HG03135 (cell line): ENCODE data around the gene BAG5.
A peak's percentile ranks its signal among the peaks of the same experiment; 100 is the strongest.
"Not testable (repeated sequence)": the region's sequence is repeated elsewhere in the genome, so short reads cannot be mapped to it uniquely, and the experiment has no call there.

ENCODE experiments used
- ATAC-seq: cut with Tn5 transposase; IDR thresholded peaks from one replicate; pipeline ENCODE4 v1.9.1; 2021; ENCODE audit warnings: mild to moderate bottlenecking, moderate library complexity; ENCODE audit not compliant: unreplicated experiment

BAG5 gene

DNA sequence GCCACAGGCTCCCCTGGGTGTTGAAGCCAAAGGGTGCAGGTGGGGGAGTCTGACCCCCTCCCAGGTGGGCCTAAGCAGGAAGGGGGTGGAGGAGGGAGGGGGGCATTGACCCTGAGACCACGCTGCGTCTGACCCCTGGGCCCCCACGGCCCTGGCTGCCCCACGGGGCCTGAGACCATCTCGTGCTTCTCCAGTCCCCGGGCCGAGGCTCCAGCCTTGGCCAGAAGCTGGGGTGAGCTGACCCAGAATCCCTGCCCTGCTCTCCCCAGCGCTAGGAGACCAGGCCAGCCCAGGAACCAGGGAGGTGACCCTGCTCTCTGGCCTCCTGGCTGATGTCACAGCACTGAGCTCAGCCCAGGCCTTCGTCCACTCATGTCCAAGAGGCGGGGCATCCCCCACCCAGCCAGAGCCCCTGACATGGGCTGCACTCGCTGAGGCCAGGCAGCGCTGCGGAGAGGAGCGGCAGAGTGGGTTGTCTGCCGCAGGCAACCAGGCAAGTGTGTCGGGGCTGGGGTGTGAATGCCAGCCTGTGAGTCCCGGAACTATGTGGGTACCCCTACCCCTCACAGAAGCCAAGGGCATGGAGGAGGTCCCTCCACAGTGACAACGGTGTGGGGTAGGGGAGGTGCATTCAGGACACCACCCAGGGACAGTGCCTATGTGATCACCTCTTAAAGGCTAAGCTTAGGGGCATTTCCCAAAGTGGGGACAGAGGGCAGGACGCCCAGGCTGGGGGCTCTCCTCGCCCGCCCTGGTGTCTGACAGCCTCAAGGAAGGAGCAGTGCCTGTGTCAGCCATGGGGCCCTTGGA is 27.2 kb downstream of the BAG5 start:
- ATAC-seq: no peak

DNA sequence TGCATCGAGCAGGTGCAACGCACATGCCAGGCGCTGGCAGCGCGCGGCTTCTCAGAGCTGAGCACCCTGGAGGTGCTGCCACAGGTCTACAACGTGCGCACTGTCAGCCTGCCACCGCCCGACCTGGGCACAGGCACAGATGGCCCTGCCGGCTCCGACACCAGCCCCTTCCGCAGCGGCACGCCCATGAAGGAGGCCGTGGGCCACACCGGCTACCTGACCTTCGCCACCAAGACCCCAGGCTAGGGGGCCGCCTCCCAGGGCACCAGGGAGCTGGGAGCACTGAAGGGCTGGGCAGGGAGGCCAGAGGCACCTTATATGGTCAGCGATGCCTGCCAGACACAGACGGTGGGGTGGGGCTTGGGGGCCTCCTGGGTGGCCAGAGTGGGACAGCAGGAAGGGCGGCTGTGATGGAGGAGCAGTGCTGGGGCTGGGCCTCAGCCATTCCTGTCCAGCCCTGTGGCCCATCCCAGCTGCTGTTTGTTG is 27.8 kb downstream of the BAG5 start:
- no peak for ATAC-seq

DNA sequence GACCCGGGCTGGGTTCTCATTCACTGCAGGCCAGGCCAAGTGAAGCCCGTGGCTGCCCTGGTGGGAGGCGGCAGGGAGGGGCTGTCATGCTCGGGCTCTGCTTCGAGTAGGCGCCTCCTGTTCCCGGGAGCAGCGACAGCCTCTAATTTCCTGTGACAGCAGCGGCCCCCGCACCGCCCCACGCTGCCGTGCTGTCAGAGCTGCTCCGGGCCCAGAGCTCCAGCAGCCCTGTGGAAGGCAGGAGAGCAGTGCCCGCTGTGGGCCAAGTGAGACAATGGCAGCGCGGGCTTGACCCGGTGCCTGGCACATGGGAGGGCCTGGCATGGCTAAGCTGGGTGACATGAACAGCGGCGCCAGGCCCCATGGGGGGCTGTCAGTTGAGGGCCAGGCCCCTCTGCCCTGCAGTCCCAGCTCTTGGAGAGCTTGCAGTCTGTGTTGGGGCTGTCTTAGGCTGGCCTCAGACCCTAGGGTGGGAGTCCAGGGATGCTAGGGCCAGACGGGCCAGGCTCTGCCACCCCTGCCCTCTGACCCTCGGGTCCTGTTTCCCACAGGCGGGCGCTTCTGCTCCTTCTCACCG is 28.4 kb downstream of the BAG5 start:
- no peak for ATAC-seq

DNA sequence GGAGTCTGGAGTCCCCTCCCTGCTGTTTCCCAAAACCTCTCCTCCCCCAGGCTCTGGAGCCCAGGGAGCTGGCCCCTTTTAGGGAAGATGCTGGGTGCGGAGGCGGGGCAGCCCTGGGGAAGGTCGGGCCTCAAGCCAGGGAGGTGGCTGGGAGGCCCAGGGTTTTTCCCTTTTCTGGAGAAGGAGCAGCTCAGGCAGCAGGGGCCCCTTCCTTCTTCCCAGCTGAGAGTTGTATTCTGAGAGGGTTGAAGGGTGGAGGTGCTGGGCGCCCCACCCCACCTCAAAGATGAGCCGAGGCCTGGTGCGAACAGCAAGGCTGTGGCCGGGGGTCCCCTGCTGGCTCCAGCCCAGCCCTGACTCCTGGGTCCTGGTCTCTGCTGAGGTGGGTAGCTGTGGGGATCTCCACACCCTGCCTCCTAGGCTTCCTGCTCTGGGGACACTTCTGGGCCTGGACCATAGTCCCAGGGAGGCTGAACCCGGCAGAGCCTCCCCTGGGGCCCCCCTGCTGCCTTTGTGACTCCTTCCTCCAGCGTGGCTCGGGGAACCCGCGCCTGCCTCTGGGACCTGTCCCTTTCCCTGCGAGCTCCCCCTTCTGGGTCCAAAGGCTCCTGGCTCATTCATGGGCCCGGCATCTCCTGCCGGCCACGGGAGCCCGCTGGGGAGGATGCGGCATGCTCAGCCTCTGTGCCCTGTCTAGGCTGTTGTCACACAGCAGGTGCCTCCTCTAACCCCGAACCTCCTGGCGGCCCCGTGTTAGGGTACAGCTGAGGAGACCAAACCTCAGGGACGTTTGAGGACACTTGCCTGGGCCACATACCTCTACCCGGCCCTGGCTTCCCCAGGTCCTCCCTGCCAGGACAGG is 29.1 kb downstream of the BAG5 start:
- no peak for ATAC-seq

DNA sequence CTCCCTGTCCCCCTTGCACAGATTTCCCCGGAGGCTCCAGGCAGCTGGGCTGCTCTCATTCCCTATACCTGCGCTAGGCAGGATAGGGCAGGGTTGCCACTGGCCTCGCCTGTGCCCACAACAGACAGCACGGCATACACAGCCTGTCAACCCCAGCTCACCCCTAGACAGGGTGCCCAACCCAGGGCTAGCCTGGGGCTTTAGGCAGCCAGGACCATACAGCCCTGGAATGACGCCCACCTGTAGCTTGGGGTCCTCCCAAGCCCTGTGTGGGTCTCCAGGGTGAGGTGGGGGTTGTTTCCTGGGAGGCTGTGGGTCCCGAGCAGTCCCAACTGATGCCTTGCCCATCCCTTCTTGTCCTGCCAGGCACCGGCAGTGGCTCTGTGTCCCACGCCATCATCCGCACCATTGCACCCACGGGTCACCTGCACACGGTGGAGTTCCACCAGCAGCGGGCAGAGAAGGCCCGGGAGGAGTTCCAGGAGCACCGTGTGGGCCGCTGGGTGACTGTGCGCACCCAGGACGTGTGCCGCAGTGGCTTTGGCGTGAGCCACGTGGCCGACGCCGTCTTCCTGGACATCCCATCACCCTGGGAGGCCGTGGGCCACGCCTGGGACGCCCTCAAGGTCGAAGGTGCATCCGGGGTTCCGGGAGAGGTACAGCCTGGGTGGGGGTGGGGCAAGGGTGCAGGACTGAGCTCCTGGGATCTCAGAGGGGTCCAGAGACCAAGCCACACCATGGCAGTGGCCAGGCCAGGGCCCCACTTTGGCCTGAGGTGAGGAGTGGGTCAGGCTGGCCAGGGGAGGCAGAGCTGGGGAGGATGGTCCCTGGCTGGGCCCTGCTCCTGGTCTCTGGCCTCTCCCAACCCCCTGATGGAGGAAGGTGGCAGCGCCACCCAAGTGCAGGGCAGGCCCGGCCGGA is 30.0 kb downstream of the BAG5 start:
- no peak for ATAC-seq

DNA sequence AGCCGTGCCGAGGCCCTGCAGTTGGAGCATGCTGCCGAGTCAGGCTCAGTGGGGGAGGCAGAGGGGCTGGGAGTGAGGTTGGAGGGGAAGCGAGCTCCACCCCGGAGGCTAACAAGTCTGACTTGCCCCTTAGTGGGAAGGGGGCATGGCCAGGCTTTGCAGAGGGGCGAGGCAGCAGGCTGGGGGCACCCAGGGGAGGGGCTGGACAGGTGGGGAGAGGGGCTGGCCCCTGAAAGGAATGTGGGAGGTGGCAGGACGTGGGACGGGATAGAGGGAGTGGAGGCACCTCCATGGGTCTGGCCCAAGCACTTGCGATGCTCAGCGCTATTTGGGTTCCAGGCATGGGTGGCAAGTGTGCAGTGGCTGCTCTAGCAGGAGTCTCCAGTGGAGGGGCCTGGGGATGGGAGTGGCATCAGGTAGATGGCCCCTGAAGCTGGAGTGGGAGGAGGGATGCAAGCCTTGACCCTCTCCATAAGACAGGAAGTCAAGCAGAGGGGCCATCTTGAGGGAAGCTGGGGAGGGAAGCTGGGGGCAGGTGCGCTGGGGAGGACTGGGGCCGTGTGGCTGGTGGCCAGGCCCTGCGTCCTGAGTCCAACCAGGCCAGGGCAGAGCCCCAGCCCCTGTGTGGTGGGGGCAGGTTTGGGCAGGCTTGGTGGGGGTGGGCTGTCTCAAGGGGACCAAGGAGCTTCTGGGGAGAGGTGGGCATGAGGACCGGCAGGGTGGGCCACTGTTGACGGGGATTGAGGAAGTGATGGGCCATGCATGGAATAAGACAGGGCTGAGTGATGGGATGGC is 30.8 kb downstream of the BAG5 start:
- no peak for ATAC-seq

DNA sequence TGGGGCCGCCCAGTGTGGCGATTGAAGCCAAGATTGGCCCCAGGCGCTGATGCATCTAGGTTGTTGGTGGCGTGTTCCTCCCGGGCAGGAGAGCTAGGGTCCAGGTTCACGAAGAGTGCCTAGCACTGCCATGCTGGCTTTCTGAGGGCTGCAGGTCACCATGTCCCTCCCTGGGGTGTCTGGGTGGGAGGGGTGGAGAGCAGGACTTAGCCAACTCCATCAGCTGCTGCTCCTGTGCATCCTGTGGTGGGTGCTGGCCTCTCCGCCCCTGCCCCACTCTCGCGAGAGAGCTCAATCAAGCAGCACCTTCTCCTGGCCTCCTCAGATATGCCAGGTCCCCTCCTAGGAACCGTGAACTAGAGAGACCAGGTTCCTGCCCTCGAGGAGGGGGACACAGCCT is 31.6 kb downstream of the BAG5 start:
- ATAC-seq: no peak

DNA sequence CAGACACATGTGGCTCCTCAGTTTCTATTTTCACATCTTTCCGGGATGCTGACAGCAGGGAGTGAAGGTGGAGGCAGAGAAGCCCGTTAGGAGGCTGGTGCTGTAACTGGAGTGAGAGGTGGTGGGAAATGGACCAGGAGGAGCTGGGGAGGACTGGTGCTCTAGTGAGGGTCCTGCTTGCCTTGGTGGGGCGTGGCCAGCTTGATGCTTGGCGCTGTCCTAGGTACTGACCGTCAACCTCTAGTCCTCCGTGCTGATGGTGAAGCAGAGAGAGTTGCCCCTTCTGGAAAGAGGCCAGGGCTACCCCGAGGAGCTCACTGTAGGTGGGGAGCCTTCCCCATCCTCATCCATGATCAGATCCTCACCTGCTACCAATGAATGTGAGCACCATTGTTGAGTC is 32.1 kb downstream of the BAG5 start:
- ATAC-seq: no peak

DNA sequence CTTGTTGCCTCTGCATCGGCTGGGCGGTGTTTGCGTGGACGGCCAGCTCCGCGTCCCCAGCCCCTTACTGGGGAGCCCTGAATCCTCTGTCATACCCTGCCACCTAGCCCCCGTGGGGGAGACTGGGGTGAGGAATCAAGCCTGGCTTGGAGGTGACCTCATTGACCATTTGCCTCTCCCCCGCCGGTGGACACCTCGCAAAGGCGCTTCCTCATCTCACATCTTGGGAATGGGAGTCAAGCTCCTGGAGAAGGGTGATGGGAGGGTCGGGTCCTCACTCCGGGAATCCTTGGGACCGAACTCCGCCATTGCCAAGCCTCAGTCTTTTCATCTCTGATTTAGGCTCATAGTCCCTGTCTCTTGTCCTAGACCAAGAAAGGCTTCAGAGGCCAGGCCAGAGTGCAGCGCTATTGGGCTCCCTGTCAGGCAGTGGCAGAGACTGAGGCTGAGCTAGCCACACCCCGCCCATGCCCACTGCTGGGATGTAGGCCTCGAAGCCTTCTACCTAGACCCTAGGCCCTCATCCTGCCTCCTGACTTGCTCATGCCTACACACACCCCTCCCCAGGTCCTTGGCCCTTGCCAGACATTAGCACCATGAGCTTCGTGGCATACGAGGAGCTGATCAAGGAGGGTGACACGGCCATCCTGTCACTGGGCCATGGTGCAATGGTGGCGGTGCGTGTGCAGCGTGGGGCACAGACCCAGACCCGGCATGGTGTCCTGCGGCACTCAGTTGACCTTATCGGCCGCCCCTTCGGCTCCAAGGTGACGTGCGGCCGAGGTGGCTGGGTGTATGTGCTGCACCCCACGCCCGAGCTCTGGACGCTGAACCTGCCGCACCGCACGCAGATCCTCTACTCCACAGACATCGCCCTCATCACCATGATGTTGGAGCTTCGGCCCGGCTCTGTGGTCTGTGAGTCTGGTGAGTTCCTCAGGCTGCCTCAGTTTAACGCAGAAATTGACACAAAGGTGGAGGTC is 32.8 kb downstream of the BAG5 start:
- ATAC-seq: no peak

DNA sequence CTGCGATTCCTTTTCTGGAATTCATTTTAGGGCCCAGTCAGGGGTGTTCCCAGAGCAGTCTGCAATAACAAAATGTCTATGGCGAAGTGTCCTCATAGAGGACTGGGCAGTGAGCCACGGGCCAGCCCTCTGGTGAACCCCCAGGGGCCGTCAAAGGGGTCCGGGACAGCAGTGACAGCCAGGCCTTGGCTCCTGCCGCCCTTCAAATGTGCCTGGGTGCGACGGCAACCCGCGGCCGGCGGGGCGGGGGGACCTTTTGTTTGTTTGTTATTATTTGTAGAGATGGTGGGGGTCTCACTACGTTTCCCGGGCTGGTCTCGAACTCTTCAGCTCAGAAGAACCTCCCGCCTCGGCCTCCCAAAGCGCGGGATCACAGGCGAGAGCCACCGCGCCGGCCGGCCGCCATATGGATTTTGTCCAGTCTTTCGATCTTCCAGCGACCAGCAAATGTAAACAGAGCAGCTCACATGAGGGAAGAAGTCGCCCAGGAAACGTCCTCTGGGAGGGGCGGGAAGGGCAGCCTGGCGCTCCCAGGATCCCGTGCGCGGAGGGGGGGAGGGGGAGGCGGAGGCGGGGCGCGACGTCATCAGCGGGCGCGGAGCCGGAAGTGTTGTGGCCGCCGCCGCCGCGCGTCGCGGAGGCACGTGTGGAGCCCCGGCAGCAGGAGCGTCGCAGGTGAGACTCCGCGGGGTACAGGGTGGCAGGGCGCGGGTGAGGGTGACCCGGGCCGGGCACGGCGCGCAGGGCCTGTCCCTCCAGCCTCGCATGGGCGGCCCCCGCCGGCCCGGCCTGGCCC is 33.7 kb downstream of the BAG5 start, which contains the start of gene TRMT61A:
TSS of gene TRMT61A (plus strand) at position 610 of the 796 bp plus-strand sequence. CDS start 783 bp downstream, outside the sequence.
- ATAC-seq: peak; percentile 45

DNA sequence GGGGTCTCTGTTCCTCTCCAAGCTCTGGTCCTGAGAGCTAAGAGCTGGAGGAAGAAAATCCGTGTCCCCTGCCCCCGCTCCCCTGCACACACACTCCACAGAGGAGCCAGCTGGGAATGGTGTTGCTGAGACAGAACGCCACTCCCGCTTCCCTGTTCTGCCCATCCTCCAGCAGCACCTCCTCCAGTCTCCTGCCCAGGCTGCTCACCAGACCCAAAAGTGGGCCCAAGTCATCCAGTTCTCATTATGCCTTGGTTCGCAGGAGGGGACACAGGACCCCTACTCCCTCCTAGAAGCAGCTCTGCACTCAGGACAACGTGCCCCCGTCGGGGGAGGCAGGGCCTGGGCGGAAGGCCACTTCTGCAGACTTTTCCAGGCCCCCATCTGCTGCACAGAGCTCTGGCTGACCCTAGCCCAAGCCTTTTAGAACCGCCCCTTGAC is 34.3 kb downstream of the BAG5 start:
- no peak for ATAC-seq

DNA sequence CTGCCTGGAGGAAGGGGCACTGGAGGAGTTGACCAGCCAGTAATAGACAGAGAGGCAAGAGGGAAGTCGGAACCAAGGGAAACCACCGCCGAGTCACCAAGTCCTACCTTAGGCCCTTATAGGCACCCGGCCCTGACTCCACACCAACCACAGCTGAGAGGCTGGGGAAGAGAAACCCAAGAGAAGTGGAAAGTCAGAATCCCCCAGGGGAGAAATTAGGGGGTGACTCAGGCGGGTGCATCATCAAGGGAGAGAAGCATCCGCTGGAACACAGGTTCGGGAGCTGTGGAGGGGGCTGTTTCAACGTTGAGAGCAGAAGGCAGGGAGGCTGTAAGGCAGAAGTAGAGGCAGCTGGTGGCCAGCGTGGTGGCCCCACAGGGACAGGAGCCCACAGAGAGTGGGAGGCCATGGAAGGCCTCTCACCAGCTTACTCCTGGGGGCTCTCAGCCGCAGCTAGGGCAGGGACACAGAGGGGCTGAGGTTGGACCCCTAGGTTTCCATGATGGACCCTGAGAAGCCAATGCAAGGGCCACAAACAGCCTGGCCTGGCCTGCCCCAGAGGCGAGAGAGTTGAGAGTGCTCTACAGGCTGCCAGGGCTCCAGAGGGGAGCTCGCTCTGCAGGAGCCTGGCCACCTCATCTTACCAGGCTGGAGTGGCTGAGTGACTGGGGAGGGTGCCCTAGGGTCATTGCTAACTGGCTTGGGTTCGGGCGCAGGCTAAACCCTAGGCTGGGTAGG is 34.9 kb downstream of the BAG5 start:
- ATAC-seq: peak; percentile 59

DNA sequence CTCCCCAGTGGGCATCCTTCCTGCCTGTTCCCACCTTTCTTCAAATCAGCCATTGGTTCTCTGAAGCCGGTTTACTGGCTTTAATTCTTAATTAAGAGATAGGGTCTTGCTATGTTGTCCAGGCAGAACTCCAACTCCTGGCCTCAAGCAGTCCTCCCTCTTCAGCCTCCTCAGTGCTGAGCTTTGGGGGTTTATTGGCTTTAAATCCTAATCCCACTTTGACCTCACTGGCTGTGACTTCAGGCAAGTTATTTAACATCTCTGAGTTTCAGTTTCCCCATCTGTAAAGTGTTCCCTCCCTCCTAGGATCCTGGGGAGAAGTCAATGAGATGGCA is 35.6 kb downstream of the BAG5 start:
- ATAC-seq: no peak

DNA sequence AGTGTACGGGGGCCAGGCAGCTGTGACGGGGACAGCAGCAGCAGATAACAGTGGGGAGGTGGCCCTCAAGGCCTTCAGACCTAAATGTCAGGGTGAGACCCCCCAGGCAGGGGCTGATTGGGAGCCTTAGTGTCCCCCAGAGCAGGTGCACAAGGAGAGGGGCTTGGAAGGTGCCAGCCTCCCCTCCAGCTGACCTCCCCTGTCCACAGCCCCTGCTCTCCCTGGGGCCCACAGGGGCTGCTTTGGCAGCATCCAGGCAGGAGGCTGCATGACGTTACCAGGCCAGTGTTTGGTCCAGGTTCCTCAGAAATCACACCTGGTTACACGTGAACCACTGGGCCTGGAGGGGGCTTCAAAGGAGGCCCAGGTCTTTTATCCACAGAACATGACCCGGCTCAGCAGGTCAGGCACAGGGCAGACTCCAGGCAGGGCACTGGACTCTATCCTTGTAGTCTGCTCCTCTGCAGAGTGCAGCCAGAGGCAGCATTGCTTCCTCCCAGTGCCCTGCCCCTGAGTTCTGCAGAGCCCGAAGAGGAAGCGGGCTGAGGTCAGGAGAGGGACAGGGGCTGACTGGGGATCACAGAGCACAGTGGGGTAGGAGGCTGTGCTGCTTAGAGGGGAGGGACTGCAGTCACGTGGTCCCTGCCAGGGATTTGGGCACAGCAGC is 36.1 kb downstream of the BAG5 start:
- ATAC-seq: no peak

DNA sequence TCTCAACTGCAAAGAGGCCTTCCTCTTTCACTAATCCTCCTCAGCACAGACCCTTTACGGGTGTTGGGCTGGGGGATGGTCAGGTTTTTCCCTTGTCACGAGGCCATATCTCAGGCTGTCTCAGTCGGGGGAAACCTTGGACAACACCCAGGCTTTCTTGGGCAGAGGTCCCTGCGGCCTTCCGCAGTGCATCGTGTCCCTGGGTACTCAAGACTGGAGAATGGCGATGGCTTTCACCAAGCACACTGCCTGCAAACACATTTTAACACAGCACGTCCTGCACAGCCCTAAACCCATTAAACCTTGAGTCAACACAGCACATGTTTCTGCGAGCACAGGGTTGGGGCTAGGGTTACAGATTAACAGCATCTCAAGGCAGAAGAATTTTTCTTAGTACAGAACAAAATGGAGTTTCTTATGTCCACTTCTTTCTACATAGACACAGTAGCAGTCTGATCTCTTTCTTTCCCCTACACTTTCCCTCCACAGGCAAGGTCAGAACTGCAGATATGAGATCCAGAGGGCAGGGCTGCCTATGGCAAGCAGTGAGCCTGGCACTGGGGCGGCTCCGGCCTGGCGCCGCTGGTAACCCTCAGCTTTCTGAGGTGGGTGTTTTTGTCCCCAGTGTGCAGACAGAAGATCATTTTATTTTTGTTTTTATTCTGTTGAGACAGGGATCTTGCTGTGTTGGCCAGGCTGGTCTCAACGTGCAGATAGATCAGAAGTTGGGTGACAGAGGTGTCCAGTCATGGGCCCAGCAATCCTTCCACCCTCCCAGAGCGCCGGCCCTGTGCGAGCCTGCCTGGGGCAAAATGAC is 36.8 kb downstream of the BAG5 start:
- not testable (repeated sequence) for ATAC-seq
